SK-N-SH (cell line): Measurements from ENCODE around the gene NHERF2.

Source experiments
- CHD2 ChIP-seq: fragments of 150-350 bp; IDR thresholded peaks from 2 replicates; pipeline ENCODE4 v1.6.1; 2018; ENCODE audit warnings: low read length; ENCODE audit not compliant: partially characterized antibody
- FOXJ3 ChIP-seq: sonication (generic); formaldehyde crosslinking; IDR thresholded peaks from 2 replicates; pipeline ENCODE4 v1.5.1; 2020; ENCODE audit warnings: mild to moderate bottlenecking, missing genetic modification reagents
- FOXM1 ChIP-seq: IDR thresholded peaks from 2 replicates; pipeline ENCODE4 v1.4.0; 2012; ENCODE audit warnings: low read depth, mild to moderate bottlenecking
- JUND ChIP-seq: IDR thresholded peaks from 2 replicates; pipeline ENCODE4 v1.4.0; 2012
- POLR2AphosphoS5 ChIP-seq: IDR thresholded peaks from 2 replicates; pipeline ENCODE4 v1.6.1; 2012; ENCODE audit warnings: low read depth, low read length
- RAD21 ChIP-seq: IDR thresholded peaks from 2 replicates; pipeline ENCODE4 v1.6.1; 2012; ENCODE audit warnings: mild to moderate bottlenecking, low read length
- RFX5 ChIP-seq: IDR thresholded peaks from 2 replicates; pipeline ENCODE4 v1.6.1; 2012; ENCODE audit warnings: mild to moderate bottlenecking, improper control_type of control experiment, low read length
- ZBTB33 ChIP-seq: IDR thresholded peaks from 2 replicates; pipeline ENCODE4 v1.4.0; 2012; ENCODE audit warnings: low read depth, borderline replicate concordance
- TF ChIP-seq, protein P1 (sequence below): IDR thresholded peaks from 2 replicates; pipeline ENCODE4 v1.6.1; 2012; ENCODE audit warnings: mild to moderate bottlenecking, low read depth, low read length, moderate library complexity
- TF ChIP-seq, protein P2 (sequence below): IDR thresholded peaks from 2 replicates; pipeline ENCODE4 v1.4.0; 2012; ENCODE audit warnings: low read depth
- TF ChIP-seq, protein P3 (sequence below): fragments of 200-600 bp; sonication (generic); IDR thresholded peaks from 2 replicates; pipeline ENCODE4 v1.6.1; 2017; ENCODE audit warnings: antibody characterized with exemption, mild to moderate bottlenecking, moderate library complexity
- TF ChIP-seq, protein P4 (sequence below): IDR thresholded peaks from 2 replicates; pipeline ENCODE4; 2012

- TF ChIP-seq, protein P1, sequence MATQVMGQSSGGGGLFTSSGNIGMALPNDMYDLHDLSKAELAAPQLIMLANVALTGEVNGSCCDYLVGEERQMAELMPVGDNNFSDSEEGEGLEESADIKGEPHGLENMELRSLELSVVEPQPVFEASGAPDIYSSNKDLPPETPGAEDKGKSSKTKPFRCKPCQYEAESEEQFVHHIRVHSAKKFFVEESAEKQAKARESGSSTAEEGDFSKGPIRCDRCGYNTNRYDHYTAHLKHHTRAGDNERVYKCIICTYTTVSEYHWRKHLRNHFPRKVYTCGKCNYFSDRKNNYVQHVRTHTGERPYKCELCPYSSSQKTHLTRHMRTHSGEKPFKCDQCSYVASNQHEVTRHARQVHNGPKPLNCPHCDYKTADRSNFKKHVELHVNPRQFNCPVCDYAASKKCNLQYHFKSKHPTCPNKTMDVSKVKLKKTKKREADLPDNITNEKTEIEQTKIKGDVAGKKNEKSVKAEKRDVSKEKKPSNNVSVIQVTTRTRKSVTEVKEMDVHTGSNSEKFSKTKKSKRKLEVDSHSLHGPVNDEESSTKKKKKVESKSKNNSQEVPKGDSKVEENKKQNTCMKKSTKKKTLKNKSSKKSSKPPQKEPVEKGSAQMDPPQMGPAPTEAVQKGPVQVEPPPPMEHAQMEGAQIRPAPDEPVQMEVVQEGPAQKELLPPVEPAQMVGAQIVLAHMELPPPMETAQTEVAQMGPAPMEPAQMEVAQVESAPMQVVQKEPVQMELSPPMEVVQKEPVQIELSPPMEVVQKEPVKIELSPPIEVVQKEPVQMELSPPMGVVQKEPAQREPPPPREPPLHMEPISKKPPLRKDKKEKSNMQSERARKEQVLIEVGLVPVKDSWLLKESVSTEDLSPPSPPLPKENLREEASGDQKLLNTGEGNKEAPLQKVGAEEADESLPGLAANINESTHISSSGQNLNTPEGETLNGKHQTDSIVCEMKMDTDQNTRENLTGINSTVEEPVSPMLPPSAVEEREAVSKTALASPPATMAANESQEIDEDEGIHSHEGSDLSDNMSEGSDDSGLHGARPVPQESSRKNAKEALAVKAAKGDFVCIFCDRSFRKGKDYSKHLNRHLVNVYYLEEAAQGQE: no peak
- no peak for TF ChIP-seq RAD21
- TF ChIP-seq FOXJ3 (CRISPR knock-in tag): no peak
- no peak for TF ChIP-seq POLR2AphosphoS5
- TF ChIP-seq JUND: no peak
- TF ChIP-seq ZBTB33: no peak
- TF ChIP-seq, protein P2, sequence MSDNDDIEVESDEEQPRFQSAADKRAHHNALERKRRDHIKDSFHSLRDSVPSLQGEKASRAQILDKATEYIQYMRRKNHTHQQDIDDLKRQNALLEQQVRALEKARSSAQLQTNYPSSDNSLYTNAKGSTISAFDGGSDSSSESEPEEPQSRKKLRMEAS: no peak
- TF ChIP-seq, protein P3, sequence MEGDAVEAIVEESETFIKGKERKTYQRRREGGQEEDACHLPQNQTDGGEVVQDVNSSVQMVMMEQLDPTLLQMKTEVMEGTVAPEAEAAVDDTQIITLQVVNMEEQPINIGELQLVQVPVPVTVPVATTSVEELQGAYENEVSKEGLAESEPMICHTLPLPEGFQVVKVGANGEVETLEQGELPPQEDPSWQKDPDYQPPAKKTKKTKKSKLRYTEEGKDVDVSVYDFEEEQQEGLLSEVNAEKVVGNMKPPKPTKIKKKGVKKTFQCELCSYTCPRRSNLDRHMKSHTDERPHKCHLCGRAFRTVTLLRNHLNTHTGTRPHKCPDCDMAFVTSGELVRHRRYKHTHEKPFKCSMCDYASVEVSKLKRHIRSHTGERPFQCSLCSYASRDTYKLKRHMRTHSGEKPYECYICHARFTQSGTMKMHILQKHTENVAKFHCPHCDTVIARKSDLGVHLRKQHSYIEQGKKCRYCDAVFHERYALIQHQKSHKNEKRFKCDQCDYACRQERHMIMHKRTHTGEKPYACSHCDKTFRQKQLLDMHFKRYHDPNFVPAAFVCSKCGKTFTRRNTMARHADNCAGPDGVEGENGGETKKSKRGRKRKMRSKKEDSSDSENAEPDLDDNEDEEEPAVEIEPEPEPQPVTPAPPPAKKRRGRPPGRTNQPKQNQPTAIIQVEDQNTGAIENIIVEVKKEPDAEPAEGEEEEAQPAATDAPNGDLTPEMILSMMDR: no peak
- TF ChIP-seq CHD2: no peak
- TF ChIP-seq, protein P4, sequence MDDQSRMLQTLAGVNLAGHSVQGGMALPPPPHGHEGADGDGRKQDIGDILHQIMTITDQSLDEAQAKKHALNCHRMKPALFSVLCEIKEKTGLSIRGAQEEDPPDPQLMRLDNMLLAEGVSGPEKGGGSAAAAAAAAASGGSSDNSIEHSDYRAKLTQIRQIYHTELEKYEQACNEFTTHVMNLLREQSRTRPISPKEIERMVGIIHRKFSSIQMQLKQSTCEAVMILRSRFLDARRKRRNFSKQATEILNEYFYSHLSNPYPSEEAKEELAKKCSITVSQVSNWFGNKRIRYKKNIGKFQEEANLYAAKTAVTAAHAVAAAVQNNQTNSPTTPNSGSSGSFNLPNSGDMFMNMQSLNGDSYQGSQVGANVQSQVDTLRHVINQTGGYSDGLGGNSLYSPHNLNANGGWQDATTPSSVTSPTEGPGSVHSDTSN: no peak
- TF ChIP-seq FOXM1: no peak
- TF ChIP-seq RFX5: no peak
Measured at GRCh38 chr16:2081201-2082084, 54.7 kb downstream of the NHERF2 start.
